ENCODE data around the gene NYNRIN. TPM values are rescaled to one million over a fixed set of nuclear protein-coding genes. Genes with fewer than 3 reads are reported as not detected.

The NYNRIN gene
- total and polyA plus RNA-seq, 2 of the 4 experiments (the other 2 are of a cell fraction): 2.2 to 5.4 TPM

GRCh38 chr14:24394275-24394674 is 4.5 kb upstream of the NYNRIN start:
- no peak overlapping the region for H2BK20ac ChIP-seq (ENCODE audit: low read depth, low read length)
- H3K9ac ChIP-seq (ENCODE audit: low read depth, low read length): no peak overlapping the region
- no peak overlapping the region for H4K8ac ChIP-seq (ENCODE audit: low read depth in 2 of 2, low read length in 2 of 2)
- BruUV-seq (replicated peaks): no TSS peak
- peaks cover 0 to 3% of the 10 kb centered on the region in 2 experiments; a peak in 1 of 4 replicates for H3K79me1 ChIP-seq (ENCODE audit: low read depth in 1 of 2, low read length in 2 of 2)
- H3K4me3 ChIP-seq (ENCODE audit: insufficient read depth, low read depth, low read length): no peak overlapping the region
- intact Hi-C loops (cut with micrococcal nuclease) (no loop called here), dilution Hi-C loops (cut with HindIII; ENCODE audit: low sequenced_read_pairs, unreplicated experiment) (no loop called here), in situ Hi-C loops (cut with MboI; ENCODE audit: low sequenced_read_pairs) (no loop called here)
- peaks cover 11% of the 10 kb centered on the region for H3K4me1 ChIP-seq (ENCODE audit: control insufficient read depth, insufficient read depth, low read length)
- WGBS, 2 experiments (ENCODE audit: extremely low coverage in 2 of 2, insufficient read length in 1 of 2): no CpG with 5 or more reads among the region's 3 CpGs
- H3K9me1 ChIP-seq (ENCODE audit: insufficient read depth, low read length): 0 out of 2 replicates have a peak, but pooled peaks cover 2% of the 10 kb centered on the region
- no peak overlapping the region for H3K4me2 ChIP-seq (ENCODE audit: low read depth, low read length)
- no peak overlapping the region for H2BK5ac ChIP-seq (ENCODE audit: low read depth, low read length, poor library complexity, severe bottlenecking)
- H3K4ac ChIP-seq (ENCODE audit: low read depth, low read length): no peak overlapping the region
- no peak overlapping the region for H3K14ac ChIP-seq (replicated peaks; ENCODE audit: low read depth, low read length)
- no peaks in the 10 kb centered on the region for H3K27me3 ChIP-seq (ENCODE audit: control insufficient read depth, insufficient read depth, low read length)
- no peak overlapping the region for H3K56ac ChIP-seq (ENCODE audit: extremely low read depth, insufficient read depth, low read length)
- DNase-seq: no peak
- H4K91ac ChIP-seq (ENCODE audit: insufficient read depth, low read depth, low read length): no peak overlapping the region
- H3K27ac ChIP-seq (ENCODE audit: insufficient read depth, low read length): no peak overlapping the region
- no peak overlapping the region for H3K23ac ChIP-seq (ENCODE audit: low read depth, low read length)
- H2AK9ac ChIP-seq (replicated peaks; ENCODE audit: low read depth, low read length, poor library complexity): no peak overlapping the region
- H4K5ac ChIP-seq (ENCODE audit: low read depth, low read length): no peak overlapping the region
- H3K18ac ChIP-seq (ENCODE audit: low read depth, low read length): no peak overlapping the region
- ChIA-PET CTCF (no interaction called here), POLR2A (ENCODE audit: unreplicated experiment) (no interaction called here)
- no peak for TF ChIP-seq FOS (IDR thresholded peaks at IDR 0.05; ENCODE audit: low read depth, low read length)
- TF ChIP-seq CHD1 (IDR thresholded peaks at IDR 0.05; ENCODE audit: low read depth, low read length): no peak
- TF ChIP-seq ELK1 (IDR thresholded peaks at IDR 0.05; ENCODE audit: borderline replicate concordance, low read depth, low read length): no peak
- no peak for TF ChIP-seq POLR2A (IDR thresholded peaks at IDR 0.05; ENCODE audit: low read depth, low read length)
- no peak for TF ChIP-seq USF2 (IDR thresholded peaks at IDR 0.05; ENCODE audit: low read depth, low read length)
- no peak for TF ChIP-seq MAZ (IDR thresholded peaks at IDR 0.05; ENCODE audit: borderline replicate concordance, low read depth, low read length)
- TF ChIP-seq BHLHE40 (IDR thresholded peaks at IDR 0.05; ENCODE audit: low read depth, low read length): no peak
- TF ChIP-seq RCOR1 (IDR thresholded peaks at IDR 0.05; ENCODE audit: insufficient replicate concordance, low read length): no peak
- TF ChIP-seq NFE2L2 (IDR thresholded peaks at IDR 0.05; ENCODE audit: low read depth, low read length): no peak
- TF ChIP-seq, protein P1, sequence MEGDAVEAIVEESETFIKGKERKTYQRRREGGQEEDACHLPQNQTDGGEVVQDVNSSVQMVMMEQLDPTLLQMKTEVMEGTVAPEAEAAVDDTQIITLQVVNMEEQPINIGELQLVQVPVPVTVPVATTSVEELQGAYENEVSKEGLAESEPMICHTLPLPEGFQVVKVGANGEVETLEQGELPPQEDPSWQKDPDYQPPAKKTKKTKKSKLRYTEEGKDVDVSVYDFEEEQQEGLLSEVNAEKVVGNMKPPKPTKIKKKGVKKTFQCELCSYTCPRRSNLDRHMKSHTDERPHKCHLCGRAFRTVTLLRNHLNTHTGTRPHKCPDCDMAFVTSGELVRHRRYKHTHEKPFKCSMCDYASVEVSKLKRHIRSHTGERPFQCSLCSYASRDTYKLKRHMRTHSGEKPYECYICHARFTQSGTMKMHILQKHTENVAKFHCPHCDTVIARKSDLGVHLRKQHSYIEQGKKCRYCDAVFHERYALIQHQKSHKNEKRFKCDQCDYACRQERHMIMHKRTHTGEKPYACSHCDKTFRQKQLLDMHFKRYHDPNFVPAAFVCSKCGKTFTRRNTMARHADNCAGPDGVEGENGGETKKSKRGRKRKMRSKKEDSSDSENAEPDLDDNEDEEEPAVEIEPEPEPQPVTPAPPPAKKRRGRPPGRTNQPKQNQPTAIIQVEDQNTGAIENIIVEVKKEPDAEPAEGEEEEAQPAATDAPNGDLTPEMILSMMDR (conservative IDR thresholded peaks at IDR 0.05; ENCODE audit: low read depth, low read length): no peak
- TF ChIP-seq MAFK (IDR thresholded peaks at IDR 0.05; ENCODE audit: low read depth, low read length): no peak
- TF ChIP-seq SMC3 (IDR thresholded peaks at IDR 0.05; ENCODE audit: low read depth, low read length): no peak
- TF ChIP-seq RFX5 (IDR thresholded peaks at IDR 0.05; ENCODE audit: low read depth, low read length): no peak
- no peak for TF ChIP-seq MXI1 (IDR thresholded peaks at IDR 0.05; ENCODE audit: borderline replicate concordance, low read depth, low read length)
- TF ChIP-seq CEBPB (IDR thresholded peaks at IDR 0.05; ENCODE audit: low read depth, low read length): no peak
- TF ChIP-seq RAD21 (IDR thresholded peaks at IDR 0.05; ENCODE audit: low read length): no peak
- H2BK120ac ChIP-seq (ENCODE audit: low read depth, low read length): no peak overlapping the region
- no peak for ATAC-seq (ENCODE audit: low read depth)
- H2AK5ac ChIP-seq (ENCODE audit: low read depth, low read length): no peak overlapping the region
- no peaks in the 10 kb centered on the region for H4K20me1 ChIP-seq (ENCODE audit: insufficient read depth, low read length)
- no peak overlapping the region for H2AFZ ChIP-seq (replicated peaks; ENCODE audit: low read length, poor library complexity)
- H3K36me3 ChIP-seq (ENCODE audit: control insufficient read depth, insufficient read depth, low read length): no peaks in the 10 kb centered on the region
- H2BK15ac ChIP-seq (ENCODE audit: low read depth, low read length): no peak overlapping the region
- H3K9me3 ChIP-seq (ENCODE audit: control insufficient read depth, insufficient read depth, low read length): no peaks in the 10 kb centered on the region

Data from IMR-90 (cell line).